T-helper 2 cell (primary cell): ENCODE results near the gene ST7.
"Not testable (repeated sequence)": the region's sequence is repeated elsewhere in the genome, so short reads cannot be mapped to it uniquely, and the experiment has no call there.

ENCODE experiments used
- DNase-seq, 5 experiments: peaks; one replicate each; pipeline versions ENCODE4 v3.0.0 to v3.0.0-alpha.2; 2012 to 2022

ST7 gene

GRCh38 chr7:117101026-117101425, 147.7 kb downstream of the ST7 start:
- no peak for DNase-seq

DNA sequence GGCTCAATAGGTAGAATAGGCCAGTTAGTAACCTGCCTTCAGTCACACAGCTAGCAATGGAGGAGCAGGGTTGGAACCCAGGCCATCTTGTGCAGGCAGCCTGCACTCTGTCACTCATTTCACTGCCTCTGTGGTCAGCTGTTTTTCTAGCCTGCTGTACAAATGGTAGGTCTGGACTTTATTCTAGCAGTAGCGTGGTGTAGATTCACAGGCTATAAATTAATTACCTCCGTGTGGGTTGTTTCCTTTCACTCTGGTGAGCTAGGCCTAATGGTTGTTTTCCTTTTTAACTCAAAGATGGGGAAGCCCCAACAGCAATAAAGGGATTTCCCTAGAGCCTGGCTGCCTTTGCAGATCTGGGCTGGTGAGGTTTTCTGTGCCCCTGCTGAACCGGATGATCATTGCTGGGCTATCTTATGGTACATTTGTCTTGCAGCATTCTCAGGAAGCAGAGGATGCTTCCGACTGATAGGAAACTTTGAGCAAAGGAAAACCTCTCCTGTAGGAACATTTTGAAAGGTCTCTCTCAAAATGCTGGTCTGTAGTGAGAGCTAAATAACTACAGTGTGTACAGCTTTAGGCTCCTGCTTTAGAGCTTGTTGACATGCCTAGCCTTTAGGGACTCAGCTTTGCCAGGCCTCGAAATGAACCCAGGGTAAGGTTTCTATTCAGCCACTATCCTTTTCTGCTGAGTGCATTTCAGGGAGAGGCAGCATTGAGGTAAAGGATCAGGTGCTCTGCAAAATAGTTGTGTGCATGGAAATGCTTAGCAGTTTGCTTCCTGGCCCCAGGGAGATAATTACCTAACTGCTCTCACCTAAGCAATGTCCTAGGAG, 157.4 kb downstream of the ST7 start:
- peak in 3 of 5 experiments; percentile 5 to 82 (median 14) for DNase-seq

- DNase-seq: no peak
Observed at GRCh38 chr7:117111535-117111934, 158.2 kb downstream of the ST7 start.

DNA sequence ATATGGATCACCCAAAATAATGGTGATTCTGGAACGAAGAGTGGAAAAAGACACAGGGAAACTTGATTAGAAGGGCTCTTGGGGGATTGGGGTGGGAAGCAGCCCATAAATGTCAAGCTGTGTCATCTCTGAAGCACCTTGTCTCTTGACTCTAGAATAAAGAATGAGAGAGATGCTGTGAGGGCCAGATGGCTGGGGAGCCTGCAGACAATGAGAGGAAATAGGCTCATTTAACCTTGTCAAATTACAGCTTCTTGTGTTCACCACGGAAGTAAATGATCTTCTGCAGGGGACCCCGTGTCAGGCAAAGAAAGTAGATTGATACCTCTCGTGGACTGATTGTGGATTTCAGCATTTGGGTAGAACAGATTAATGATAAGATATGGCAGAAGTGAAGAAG, 159.3 kb downstream of the ST7 start:
- DNase-seq: peak in 1 of 5 experiments; percentile 3

GRCh38 chr7:117113871-117114270, 160.6 kb downstream of the ST7 start:
- no peak for DNase-seq

DNA sequence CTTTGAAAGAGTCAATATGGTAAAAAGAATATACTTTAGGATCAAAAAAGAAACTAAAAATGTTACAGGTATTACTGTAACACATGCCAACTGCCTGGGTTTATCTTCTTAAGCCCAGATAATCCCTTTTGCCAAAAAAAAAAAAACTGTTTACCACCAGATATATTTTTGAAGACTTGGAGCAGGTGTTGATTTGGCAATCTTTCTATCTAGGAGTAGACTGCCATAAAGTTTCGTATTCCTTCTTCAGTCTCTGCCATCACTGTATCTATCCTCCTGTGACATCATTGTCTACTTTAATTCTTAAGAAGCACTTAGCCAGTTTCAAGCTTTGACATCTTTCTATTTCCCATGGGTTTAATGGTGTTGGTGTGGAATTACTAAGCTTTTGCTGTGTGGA, 161.0 kb downstream of the ST7 start:
- DNase-seq: no peak

GRCh38 chr7:117116211-117116610, 162.9 kb downstream of the ST7 start:
- no peak for DNase-seq

GRCh38 chr7:117117172-117117571, 163.9 kb downstream of the ST7 start:
- DNase-seq: no peak

GRCh38 chr7:117118579-117119180, 165.4 kb downstream of the ST7 start:
- DNase-seq: no peak

DNA sequence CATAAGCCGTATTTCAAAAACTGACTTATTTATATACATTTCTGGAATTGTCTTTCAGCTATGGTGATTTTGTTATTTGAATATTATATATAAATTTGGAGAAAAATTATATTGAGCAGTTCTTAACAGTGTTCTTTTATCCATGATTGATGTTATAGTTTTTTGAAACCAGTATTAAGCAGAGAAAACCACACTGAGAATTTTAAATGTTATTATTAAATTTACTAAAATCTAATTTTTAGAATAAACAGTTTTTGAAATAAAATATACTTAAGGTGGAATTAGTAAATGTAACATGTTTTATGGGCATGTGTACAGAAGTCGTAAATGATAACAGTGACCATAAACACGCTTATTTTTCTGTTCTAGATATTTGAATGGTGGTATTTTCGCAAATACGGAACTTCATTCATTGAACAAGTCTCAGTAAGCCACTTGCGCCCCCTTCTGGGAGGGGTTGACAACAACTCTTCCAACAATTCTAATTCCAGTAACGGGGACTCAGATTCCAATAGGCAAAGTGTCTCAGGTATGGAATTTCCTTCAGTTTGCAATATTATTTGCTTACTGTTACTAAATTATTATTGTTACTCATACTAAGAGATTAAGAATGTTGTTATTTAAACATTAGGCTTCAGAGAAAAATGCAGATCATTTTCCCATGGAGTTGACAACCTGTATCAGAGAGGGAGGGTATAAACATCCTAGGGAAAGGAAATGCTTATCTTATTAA, 166.1 kb downstream of the ST7 start:
- DNase-seq: peak; percentile 34 to 69 (median 62)

GRCh38 chr7:117120321-117120720, 167.0 kb downstream of the ST7 start:
- DNase-seq: not testable (repeated sequence)

- not testable (repeated sequence) for DNase-seq
Observed at GRCh38 chr7:117122036-117122435, 168.7 kb downstream of the ST7 start.

GRCh38 chr7:117122536-117122935, 169.2 kb downstream of the ST7 start:
- DNase-seq: no peak

GRCh38 chr7:117123311-117123926, 170.1 kb downstream of the ST7 start:
- no peak for DNase-seq

DNA sequence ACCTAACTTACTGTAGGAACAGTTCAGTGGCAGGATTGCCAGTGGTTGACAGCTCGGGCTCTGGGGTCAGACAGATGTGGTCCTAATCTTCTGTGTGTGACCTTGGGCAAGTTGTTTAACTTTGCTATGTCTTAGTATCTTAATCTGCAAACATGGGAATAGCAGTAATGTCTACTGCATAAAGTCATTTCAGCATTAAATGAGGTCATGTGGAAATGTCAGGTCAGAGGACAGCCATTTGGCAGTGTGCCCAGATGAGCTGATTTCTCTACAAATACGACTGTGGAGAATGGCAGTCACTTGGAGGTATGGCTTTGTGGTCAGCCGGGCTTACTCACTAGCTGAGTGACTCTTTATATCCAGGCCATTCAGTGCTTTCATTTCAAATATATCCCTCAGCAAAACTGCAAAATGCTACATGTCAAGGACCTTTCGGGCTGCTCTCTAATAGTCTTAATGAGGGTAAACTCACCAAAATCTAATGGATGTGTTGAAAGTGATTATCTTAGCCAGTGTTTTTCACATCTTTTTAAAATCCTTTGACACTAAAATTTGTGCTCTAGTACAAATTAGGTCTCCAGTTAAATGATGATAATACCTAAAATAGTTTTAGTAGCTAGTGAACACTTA, 171.4 kb downstream of the ST7 start:
- DNase-seq: peak in 2 of 5 experiments; percentile 23 to 90

GRCh38 chr7:117126676-117127075, 173.4 kb downstream of the ST7 start:
- DNase-seq: no peak

- DNase-seq: peak in 4 of 5 experiments; percentile 12 to 70 (median 16)
Observed at GRCh38 chr7:117127585-117128168, 174.4 kb downstream of the ST7 start.

DNA sequence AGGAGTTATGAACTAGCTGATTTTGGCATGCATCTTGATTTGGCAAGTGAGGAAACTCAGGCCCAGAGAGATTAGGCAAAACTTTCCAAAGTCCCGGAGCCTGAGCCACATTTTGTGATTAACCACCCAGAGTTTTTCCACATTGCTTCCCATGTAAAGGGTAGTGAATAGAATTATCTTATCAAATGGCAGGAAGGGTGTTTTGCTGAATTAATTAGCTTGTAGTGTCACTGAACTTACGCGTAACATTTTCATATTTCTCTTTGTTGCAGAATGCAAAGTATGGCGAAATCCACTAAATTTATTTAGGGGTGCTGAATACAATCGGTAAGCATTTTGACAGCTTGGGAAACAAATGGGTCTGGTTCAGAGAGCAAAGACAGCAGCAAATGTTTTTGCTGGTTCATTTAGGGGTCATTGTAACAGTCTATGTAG, 176.2 kb downstream of the ST7 start:
- DNase-seq: no peak

- DNase-seq: no peak
Observed at GRCh38 chr7:117130262-117130661, 177.0 kb downstream of the ST7 start.

DNA sequence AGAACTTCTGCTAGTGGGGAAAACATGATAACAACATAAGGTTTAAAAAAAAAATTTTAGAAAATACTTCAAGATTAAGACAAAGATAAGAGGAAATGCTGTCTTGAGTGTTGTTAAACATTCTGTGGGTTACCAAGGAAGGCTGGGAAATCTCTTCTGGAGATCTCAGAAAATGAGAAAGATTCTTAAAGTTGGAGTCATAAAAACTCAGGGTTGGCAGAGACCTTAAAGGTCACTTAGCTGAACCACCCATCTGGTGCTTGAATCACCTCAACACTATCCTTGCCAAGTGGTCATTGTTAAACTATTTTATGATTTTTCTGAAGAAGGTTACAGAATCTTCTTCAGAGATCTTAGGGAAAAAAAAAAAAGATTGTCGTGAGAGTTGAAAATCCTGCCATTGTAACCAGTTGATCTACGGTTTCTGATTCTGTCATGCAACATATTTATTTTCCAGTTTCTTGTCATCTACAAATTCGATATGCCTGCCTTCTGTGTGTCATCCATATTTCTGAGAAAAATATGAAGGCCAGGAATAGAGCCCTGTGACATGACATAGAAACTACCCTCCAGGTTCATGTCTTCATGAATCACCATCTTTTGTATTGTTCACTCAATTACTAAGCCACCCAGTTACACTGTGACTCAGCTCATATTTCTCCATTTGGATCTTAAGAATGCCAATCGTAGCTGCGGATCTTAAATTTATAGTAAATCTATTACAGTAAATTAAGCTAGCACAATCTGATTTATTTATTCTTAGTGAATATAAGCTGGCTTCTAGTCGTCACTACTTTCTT, 179.2 kb downstream of the ST7 start:
- DNase-seq: peak in 1 of 5 experiments; percentile 41

DNA sequence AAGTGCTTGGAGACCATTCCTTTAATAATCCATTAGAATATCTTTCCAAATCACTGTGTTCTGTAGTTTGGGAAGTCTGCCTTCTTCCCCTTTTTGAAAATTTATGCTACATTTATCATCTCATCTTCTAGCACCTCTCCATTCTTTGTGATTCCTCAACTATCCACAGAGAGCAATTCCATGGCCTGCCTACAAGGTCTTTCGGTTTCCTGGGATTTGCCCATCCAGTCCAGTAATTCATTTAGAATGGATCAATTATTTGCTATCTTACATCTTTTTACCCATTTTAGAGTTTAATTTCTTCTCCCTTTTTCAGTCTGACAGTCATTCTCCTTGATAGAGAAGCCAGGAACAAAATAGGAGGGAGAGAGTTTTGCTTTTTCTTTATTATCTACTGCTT, 179.8 kb downstream of the ST7 start:
- DNase-seq: no peak
